Activated T-cell treated with anti-CD3 and anti-CD28 coated beads for 24 hours (primary cell): ENCODE measurements around the gene HOXA11.

Source experiments
- DNase-seq: peaks from one replicate; pipeline ENCODE4 v3.0.0-alpha.2; 2020; ENCODE audit warnings: low read depth

The HOXA11 gene

DNA sequence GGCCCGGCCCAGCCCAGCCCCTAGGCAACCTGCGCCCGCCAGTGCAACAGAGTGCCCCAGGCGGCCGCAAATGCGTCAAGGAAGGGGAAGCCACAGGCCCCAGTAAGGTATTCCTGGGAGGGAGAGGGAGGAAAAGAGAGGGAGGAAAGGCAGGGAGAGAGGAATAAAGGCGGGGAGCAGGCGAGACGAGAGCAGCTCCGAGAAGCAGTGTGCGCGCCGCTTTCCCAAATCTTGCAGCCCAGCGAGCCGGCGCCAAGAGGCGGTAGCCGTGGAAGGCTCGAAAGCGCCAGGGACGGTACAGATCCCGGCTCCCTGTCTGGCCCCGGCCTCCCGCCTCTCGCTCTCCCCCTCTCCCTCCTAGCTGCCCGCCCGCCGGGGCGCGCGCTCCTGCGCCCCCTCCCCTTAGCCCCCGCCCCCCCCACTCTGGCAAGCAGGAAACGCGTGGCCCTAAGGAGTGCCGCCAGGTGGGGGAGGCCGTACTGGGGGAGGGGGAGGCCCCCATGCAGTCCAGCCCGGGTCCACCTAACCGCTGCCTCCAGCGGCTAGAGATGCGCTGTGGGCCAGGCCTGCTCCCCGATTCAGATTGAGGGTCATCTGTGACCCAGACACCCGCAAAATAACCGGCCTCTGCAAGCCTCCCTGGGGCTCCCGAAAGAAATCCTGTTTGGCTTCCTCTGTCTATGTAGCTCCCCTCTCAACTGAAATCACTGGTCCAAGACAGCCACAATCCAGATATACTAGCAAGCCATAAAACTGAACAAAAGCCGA, 15.2 kb downstream of the HOXA11 start:
- no peak for DNase-seq

DNA sequence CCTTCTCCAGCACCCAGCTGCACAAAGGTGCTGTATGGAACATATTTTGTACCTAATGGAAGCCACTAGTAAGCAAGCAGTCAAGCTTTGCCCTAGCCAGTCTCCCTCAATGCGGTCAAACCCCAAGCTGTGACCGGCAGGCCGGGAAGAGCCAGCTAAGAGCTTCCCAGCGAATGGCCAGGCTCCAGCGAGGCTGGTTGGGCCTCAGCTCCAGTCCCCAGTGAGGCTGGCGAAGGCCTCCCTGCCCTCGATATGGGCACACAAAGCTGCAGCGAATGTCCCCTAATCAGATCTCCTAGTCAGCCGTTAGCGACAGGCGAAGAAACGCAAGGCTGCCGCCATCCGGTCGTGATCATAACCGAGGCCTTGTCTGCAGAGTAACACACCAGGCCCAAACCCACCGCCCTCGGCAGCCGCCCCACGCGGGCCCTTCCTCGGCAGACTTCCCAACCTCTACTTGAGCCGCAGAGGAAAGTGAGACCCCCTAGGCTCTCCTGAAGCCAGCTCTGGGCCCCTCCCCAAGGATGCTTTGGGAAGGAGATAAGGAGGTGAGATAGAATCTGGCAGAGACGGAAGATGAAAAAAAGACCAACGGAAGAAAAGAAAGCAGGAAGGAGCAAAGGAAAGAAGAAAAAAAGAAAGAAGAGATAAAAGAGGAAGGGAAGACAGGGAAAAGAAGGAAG, 16.6 kb downstream of the HOXA11 start:
- DNase-seq = no peak

- DNase-seq = no peak
These were observed 17.1 kb downstream of the HOXA11 start for GRCh38 chr7:27167916-27168264.

GRCh38 chr7:27166531-27167505, 18.2 kb downstream of the HOXA11 start:
- no peak for DNase-seq

- DNase-seq = no peak
These were observed 19.0 kb downstream of the HOXA11 start for GRCh38 chr7:27165996-27166530.

GRCh38 chr7:27165089-27165995, 19.7 kb downstream of the HOXA11 start, which contains the start of gene HOXA9:
Gene HOXA9, minus strand, starts transcription at chr7:27165537. Its CDS starts 80 bp downstream, at chr7:27165457.
- DNase-seq = no peak

GRCh38 chr7:27164367-27165088, 20.5 kb downstream of the HOXA11 start:
- no peak for DNase-seq

DNA sequence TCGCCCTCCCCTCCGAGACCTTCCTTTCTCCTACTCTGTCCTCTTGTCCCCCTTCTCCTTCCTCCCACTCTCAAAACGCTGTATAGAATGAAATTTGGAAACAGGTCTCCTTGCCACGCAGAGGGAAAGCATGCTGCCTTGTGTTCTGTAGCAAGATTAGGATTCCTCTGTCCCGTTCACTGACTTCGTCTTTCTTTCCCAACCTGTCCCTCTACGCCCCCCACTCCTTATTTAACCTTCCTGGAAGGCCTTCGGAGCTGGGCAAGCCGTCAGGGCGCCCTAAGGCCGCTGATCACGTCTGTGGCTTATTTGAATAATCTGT, 21.0 kb downstream of the HOXA11 start:
- DNase-seq = no peak

- DNase-seq = no peak
These were observed 21.6 kb downstream of the HOXA11 start for GRCh38 chr7:27163288-27164044.

DNA sequence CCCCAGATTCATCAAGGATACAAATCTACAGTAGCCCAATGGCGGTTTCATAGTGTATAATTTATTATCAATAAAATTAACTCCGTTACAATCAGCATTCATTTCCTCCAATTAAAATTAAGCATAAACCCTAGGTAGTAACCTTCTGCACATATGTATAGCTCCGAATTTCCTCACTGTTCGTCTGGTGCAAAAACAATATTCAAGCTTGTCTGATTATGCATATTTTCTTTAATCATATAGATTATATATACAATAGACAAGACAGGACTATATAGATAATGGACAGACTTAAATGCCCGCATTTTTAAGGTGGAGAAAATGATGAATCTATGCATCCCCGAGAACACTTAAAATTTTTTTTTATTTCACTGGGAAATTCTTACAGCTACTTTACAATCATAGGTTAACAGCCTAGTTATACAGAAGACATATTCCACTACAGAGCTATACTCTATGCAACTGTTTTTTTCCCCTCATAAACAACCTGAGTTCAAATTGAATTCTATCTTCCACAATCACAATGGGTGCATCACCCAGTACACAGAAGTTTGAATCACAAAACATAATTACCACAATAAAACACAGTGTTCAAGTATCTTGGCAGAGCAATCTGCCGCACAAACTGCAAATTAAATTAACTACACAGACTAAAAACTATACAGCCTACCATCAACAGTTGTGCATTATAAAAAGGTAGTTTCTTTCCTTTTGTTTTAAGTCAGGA, 22.3 kb downstream of the HOXA11 start:
- no peak for DNase-seq

- no peak for DNase-seq
These were observed 23.1 kb downstream of the HOXA11 start for GRCh38 chr7:27161721-27162560.

GRCh38 chr7:27161214-27161720, 23.8 kb downstream of the HOXA11 start:
- DNase-seq = no peak

DNA sequence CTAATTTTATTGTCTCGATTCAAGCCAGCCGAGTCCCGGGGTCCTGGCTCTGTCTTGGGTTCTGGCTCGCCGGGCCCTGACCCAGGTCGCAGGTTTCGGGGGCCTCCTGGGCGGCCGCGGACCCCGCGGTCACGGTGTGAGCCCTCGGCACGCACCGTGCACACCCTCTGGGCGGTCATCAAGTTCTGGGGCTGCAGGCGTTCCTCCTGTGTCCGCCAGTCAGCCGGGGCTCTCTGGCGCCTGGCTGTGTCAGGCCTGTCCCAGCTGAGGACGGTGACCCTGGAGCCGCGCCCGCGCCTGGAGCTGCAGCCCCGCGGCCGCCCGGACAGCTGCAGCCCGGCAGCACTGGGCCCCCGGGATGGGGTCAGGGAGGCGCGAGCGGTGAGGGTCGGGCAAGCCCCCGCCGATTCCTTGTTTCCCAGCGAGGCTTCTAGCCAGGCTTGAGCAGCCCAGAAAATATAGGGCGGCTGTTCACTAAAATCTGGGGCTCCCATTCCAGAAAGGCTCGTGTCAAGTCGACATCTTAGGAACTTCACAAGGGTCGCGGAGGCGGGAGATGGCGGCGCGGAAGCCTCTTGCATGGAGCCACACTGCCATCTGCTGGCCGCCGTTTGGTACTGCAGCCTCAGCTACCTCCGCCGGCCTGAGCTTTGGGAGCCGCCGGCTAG, 24.4 kb downstream of the HOXA11 start:
- peak; percentile 80 for DNase-seq

GRCh38 chr7:27160145-27160545, 24.9 kb downstream of the HOXA11 start:
- no peak for DNase-seq

- DNase-seq = no peak
These were observed 25.5 kb downstream of the HOXA11 start for GRCh38 chr7:27159266-27160144.
